GM19463 (cell line): ENCODE results near the gene CEP76.

Source experiments
- ATAC-seq: cut with Tn5 transposase; IDR thresholded peaks from one replicate; pipeline ENCODE4 v1.9.1; 2021; ENCODE audit warnings: mild to moderate bottlenecking, moderate library complexity; ENCODE audit not compliant: unreplicated experiment

The CEP76 gene

GRCh38 chr18:12703664-12704063 is 1.1 kb upstream of the CEP76 start:
- ATAC-seq: no peak

GRCh38 chr18:12703096-12703567 is 609 bp upstream of the CEP76 start:
- ATAC-seq: peak; percentile 38

GRCh38 chr18:12701161-12701560 is 1.4 kb downstream of the CEP76 start:
- ATAC-seq: no peak

- no peak for ATAC-seq
Measured at GRCh38 chr18:12699747-12700146, 2.8 kb downstream of the CEP76 start.

- ATAC-seq: no peak
Measured at GRCh38 chr18:12694032-12694431, 8.5 kb downstream of the CEP76 start.

GRCh38 chr18:12692206-12692605 is 10.3 kb downstream of the CEP76 start:
- no peak for ATAC-seq

- ATAC-seq: no peak
Measured at GRCh38 chr18:12689256-12689850, 13.2 kb downstream of the CEP76 start.

GRCh38 chr18:12686100-12686499 is 16.4 kb downstream of the CEP76 start:
- ATAC-seq: no peak

- ATAC-seq: no peak
Measured at GRCh38 chr18:12679183-12679786, 23.2 kb downstream of the CEP76 start.

GRCh38 chr18:12668041-12668440 is 34.5 kb downstream of the CEP76 start:
- ATAC-seq: no peak

- no peak for ATAC-seq
Measured at GRCh38 chr18:12659904-12660605, 42.5 kb downstream of the CEP76 start.

GRCh38 chr18:12658426-12659138 is 43.9 kb downstream of the CEP76 start:
- ATAC-seq: peak; percentile 19

- peak; percentile 74 for ATAC-seq
Measured at GRCh38 chr18:12657684-12658425, 44.7 kb downstream of the CEP76 start, which contains the start of gene SPIRE1. SPIRE1 (minus strand) TSS chr18:12658107; CDS start chr18:12657866, 241 bp downstream.

GRCh38 chr18:12656938-12657683 is 45.4 kb downstream of the CEP76 start:
- peak; percentile 43 for ATAC-seq

GRCh38 chr18:12656605-12656937 is 46.0 kb downstream of the CEP76 start:
- ATAC-seq: no peak

GRCh38 chr18:12654971-12655370 is 47.6 kb downstream of the CEP76 start:
- ATAC-seq: no peak

- ATAC-seq: no peak
Measured at GRCh38 chr18:12652861-12653401, 49.6 kb downstream of the CEP76 start.

GRCh38 chr18:12651651-12652050 is 50.9 kb downstream of the CEP76 start:
- ATAC-seq: no peak

GRCh38 chr18:12647773-12648172 is 54.8 kb downstream of the CEP76 start:
- ATAC-seq: no peak

- ATAC-seq: no peak
Measured at GRCh38 chr18:12645751-12646203, 56.7 kb downstream of the CEP76 start.
